ENCODE results near the gene FABP6. TPM values are rescaled to one million over a fixed set of nuclear protein-coding genes. Genes with fewer than 3 reads are reported as not detected.

FABP6 gene
- total RNA-seq: not detected in 2 replicates

GRCh38 chr5:160229190-160229742 lies at the start of gene FABP6:
Gene FABP6 (plus strand): TSS chr5:160229506. CDS start chr5:160229558, 52 bp downstream.

Other genes starting within 250 kb of the FABP6 start
- gene TTC1, start 220.4 kb upstream of the FABP6 start, total RNA-seq: 52.0 and 60.2 TPM in 2 replicates
- 20.9 and 21.7 TPM in 2 replicates for gene PWWP2A, start 110.1 kb upstream of the FABP6 start, total RNA-seq
- gene CCNJL, start 83.1 kb downstream of the FABP6 start, total RNA-seq: 0.13 and 0.43 TPM in 2 replicates
- gene C1QTNF2, start 141.1 kb downstream of the FABP6 start, total RNA-seq: 1.4 and 1.8 TPM in 2 replicates
- gene FAM200C, start 170.5 kb downstream of the FABP6 start, total RNA-seq: 4.6 and 5.1 TPM in 2 replicates
- gene SLU7, start 189.6 kb downstream of the FABP6 start, total RNA-seq: 73.8 and 86.0 TPM in 2 replicates
- gene PTTG1, start 192.3 kb downstream of the FABP6 start, total RNA-seq: 92.4 and 111 TPM in 2 replicates